T-helper 2 cell (primary cell): Measurements from ENCODE around the gene SMAD6.

ENCODE experiments used
- DNase-seq, 5 experiments: peaks; one replicate each; pipeline versions ENCODE4 v3.0.0 to v3.0.0-alpha.2; 2012 to 2022

Gene SMAD6

DNA sequence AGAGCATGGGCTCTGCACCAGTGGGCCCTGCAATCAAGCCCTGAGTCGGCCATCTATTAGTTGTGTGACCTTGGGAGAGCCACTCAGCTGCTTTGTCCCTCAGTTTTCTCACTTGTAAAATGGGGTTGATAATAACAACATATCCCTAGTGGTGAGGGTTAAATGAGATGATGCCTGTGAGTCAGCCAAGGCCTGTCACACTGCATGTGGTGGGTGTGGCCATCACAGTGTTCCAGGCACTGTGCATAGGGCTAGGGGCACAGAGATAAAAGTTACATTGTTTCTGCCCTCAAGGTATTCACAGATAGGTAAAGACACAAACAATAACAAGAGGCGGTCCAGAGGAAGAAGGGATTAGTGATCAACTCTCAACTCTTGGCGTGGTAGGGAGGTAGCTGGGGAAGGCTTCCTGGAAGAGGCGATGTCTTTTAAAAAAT is 19.5 kb downstream of the SMAD6 start:
- DNase-seq = no peak

DNA sequence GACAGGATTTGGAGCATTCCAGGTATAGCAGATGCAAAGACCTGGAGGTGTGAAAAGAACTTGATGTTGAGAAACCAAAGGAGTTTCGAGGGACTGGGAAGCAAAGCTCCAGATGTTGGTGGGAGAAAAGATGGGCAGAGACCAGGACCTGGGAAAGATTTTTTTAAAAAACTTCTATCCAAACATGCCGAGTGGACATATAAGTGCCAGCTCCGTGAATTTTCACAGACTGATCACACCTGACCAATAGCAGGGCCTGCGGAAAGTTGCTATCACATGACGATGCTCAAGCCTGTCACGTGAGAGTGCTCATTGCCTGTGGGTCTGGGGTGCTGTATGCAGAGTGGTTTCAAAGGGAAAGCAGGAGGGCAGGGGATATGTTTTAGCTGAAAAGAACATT is 19.9 kb downstream of the SMAD6 start:
- DNase-seq = no peak

DNA sequence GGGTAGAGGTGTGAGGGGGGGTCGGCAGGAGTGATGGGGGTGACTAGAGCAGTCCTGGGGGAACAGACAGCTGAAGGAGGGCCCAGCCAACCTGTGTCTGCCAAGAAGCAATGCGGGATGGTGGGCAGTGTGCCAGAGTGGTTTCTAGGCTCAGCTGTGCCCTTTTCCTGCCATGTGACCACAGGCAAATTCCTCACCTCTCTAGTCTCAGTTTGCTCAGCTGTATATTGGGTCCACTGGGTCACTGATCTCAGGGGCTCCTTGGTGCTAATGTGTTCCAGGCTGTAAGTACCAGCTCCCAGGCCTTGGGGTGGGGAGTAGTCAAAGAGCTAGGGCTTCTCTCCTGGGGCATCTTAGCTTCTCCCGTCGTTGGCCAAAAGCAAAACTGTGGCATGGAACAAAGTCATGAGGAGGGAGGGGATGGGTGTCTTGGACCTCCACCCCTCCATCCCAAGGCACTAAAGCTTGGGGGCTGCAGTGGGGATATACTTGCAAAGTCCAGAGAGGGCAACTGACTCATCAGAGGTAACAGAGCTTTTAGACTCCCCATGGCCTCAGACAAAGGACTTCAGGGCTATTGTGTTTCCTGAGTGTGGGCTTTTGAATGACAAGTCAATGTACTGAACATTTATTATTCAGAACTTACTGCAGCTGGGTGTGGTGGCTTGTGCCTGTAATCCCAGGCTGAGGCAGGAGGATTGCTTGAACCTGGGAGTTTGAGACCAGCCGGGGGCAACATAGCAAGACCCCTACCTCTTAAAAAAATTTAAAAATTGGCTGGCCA is 20.9 kb downstream of the SMAD6 start:
- DNase-seq = no peak

DNA sequence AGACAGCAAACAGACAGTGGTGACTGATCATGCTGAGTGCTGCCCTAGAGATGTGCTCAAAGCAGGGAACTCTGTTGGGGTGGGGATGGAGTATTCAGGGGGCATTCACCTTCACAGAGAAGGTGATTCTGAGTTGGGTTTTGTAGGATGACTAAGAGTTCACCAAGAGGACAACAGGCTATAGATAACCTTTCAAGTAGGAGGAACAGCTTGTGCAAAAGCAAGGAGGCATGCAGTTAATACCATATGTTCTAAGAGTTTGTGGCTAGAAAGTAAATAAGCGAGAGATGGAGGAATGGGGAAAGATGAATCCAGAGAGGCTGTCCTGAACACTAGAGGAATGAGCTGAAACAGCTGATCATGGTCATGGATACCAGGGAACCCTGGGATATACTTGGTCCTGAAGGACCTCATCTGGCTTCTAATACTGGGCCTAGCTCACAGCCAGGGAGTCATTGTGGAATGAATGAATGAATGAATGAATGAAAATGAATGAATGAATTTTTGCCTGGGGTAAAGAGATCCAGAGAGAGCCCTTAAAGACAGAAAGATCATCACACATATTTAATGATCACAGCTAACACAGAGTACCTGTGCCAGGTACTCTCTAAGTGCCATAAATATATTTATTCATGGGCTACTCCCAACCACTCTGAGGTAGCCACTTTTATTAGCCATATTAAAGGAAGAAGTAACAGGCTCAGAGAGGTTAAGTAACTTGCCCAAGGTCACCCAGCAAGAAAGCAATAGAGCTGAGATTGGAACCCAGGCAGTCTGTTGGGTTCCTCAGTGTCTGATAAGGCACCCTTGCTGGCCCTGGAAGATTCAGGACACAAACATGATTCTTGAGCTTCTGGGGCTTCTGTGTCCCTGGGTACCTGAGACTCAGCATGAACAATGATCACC is 22.0 kb downstream of the SMAD6 start:
- DNase-seq = no peak

DNA sequence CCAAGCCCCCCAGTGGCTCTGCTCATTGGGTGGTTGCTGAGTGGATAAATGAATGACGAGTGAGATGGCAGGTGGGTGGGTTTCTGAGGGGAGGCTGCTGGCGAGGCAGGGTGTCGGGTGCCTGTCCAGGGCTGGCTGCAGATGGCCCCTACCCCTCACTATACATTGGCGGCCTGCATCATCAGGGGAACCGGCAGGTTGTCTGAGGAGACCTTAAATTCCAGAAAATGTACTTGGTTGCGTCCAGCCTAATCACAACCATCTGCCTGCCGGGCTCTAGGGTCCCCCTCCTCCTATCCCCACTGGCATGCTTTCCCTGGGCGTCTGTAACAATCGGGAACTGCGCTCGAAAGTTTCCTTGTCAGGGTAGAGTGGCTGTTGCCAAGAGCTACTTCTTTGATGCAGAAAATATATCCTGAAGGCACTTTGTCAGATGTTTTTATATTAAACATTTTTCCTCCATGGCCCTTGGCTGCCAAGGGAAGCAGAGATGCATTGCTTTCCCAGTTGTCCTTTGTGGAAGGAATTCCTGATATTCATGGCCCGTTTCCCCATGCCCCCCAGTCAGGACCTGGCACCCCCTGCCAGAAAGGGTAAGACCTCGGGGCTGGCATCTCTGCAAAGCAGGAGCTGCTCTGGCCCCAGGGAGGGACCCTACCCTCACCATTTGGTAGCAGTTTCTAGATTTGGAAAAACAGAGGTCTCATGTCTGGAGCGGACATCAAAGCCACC is 22.9 kb downstream of the SMAD6 start:
- no peak for DNase-seq

DNA sequence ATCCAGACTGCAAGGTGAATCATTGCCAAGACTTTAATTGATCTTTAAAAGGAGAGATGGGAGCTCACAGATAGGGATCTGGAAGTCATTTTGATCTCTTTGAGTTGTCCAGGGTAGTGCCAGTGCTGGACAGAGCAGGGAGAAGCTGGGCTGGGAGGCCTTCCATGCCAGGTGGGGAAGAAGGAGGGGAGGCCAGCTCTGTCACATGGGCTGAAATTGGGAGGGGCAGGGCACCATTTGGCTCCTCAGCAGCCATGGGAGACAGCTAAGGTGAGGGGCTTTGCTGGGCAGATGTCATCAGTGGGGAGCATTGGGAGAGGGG is 23.4 kb downstream of the SMAD6 start:
- no peak for DNase-seq

DNA sequence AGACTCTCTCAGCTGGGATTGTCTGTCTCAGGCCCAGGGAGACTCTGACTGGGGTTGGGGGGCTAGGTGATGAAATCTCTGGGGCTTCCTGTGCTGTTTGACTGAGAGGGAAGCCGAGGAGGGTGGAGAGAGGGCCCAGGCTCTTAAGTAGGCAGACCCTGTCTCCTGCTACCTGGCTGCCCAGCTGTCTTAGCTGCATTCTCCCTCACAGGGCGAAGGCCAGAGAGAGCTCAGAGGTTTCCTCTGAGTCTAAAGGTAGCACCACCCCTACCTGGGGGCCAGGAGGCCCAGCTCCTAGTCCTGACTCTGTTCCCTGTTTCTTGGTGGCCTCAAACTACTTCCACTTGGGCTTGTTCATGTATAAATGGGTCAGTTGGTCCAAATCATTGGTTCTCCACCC is 24.4 kb downstream of the SMAD6 start:
- no peak for DNase-seq

DNA sequence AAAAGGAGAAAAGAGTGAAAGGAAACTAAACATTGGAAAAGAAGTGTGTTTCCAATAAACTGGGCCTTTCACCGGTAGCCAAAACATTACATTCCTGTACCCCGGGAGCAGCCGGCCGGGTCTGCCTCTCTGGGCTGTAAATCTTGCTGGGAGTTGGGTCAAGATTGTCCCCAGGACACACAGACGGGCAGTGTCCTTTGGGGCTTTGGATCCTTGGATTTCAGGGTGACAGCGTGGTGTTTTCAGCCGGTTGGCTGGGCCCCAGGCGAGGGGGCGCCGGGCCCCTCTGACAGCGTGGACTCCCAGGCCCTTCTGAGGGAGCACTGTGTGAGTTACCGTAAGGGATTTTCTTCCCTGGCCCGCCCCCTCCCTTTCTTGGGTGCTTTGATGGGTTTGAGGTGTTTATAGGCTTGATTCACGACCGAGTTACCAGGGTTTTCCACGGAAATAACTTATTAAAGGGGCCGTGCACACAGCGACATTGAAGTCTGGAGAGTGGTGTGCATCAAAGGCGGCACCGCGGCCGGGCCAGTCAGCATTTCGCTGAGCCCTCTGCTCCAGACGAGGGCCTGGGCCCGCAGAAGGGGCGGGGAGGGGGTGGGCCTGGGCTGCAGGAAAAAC is 27.4 kb downstream of the SMAD6 start:
- DNase-seq = no peak

DNA sequence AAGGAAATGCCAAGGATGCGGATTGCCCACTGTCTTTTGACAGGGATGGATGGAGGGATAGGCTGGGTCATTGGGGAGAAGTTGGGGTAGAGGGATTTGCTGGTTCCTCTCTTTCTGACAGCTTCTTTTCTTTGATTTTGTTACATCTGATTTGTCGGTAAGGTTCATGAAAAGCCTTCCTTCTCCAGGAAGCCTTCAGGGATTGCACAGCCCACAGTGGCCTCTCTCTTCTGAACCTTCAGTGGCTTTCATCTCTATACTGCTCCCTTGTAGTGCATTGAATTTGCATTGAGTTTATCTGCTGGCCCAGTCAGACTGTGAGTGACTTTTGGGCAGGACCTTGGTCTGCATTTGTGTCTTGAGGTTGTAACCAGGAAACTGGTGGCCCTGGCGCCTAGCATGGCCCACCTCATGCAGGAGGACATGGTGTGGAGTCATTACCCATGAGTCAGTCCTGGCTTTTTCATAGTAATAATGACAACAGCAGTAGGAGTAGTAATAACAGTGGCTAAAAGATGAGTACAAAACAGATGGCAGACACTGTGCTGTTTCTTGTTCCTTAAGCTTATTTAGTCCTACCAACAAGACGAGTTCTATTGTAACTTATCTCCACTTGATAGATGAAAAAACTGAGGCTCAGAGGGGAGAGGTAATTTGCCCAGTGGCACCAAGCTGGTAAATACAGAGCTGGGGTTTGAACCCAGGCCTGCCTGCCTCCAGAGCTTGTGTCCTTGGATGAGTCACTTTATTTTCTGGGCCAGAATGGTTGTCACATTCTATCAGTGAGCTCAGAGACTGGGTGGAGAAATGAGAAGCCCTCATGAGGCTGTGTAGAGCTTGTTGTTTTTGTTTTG is 28.4 kb downstream of the SMAD6 start:
- DNase-seq = peak in 1 of 5 experiments; percentile 32

DNA sequence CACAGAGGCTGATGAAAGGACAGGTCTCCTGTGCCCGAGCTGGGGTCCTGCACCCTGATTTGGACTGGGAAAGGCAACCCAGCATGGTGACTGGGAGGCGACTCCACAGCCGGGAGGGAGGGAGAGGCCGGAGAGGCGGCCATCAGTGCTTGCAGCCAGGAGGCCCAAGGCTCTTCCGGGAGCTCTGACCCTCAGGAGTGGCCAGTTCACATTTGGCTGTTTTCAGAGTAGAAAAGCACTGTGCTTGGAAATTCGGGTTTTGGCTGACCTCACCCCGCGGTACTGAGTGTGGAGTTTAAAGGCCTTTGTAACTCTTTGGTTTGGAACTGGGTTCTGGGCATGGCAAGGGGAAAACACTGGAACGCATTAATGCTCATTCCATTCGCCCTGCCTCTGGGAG is 31.9 kb downstream of the SMAD6 start:
- no peak for DNase-seq

DNA sequence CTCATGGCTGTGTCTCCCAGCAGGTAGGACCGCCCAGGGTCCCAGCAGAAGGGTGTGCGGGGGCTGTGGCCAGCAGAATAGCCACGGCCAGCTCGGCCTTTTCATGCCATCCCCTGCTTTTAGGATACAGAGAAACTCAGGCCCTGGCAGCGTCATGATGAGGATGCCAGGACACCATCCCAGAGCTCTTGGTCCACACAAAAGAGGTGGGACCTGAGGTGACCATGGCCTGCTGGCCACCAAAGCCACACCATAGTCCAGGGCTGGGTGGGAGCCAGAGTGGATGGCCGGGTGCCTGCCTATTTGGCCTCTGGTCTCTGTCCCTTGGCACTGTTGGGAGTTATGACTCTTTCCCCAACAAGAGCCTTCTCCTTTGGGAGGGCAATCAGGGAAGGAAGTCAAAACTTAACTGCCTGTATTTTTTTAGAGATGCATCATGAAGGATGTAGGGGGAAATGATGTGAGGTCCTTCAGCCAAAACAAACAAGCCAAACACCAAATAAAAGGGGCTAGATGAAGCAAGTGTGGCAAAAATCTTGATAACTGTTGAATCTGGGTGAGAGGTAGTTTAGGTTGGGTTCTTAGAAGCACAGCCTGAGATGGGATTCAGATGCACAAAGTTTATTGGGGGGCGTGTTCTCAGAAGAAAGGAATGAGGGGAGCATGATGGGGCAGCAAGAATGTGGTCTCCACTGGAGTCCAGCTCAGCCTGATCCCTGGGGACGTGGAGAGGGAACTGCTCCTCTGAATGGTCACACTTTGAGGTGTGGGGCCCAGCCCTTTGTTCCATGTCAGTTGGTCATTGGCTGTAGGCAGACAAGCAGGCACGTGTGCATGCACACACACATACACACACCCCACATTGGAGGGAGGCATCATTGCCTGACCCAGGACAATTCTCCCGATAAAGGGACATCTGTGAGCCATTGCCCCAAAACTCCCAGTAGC is 33.2 kb downstream of the SMAD6 start:
- no peak for DNase-seq

DNA sequence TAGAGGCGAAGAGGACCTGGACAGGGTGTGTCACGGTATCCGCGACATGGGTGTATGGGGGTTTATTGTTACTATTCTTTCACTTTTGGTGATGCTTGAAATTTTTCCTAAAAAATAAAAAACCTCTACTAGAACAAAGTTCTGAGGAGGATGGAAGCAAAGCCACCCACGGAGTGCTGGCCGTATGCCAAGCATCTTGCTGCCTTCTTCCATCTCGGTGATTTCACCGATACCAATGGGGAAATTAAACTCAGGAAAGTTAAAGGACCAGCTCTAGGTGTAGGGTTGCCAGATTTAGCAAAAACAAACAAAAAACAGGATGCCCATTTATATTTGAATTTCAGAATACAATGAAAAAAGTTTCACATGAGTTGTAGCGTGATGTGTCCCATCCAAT is 33.9 kb downstream of the SMAD6 start:
- DNase-seq = no peak

DNA sequence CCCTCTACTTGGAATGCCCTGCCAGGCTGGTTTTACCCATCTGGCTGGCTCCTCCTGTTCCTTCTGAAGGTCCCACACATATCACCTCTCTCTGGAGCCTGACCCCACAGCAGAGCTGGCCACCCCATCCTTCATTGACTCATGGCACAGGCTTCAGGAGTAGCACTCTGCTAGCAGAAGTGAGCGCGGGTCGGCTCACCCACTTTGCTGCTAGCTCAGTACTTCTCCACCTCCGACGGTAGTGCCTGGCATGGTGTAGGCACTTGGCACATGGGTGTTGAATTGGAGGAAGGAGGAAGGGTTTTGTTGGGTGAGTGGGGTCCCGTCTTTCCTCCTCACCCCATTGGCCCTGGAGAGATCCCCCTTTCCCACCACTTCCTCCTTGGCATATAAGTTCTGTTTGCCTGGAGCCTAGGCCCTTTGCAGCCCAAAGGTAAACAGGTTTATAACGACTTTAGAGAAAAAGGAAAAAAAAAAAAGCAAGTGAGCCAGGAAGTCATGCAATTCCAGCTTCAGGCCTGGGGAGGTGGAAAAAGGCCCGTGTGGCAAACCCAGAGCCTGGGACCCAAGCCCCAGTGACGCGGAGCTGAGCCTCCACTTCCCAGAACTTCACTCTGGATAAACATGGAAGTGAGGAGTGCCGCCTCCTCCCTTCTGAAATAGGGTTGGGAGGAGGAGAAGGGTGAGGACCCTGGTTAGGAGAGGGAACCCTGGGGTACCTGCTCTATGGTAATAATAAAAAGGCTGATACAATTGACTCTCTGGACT is 35.4 kb downstream of the SMAD6 start:
- no peak for DNase-seq

DNA sequence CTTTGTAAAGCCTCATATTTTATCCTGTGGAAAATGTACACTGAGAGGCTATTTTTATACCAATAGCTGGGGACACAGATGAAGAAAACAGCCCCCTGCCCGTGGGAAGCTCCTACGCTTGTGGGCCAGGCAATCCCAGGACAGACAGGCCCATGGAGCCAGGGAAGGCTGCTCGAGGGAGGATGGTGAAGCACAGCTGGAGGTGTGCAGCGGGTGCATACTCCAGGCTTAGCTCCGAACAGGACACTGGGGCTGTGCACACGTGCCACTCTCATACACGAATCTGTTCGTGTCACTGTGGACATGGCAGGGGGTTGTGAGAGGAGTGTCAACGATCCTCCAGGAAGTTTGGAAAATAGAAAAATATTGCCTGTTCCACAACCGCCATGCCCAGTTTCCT is 36.1 kb downstream of the SMAD6 start:
- no peak for DNase-seq

DNA sequence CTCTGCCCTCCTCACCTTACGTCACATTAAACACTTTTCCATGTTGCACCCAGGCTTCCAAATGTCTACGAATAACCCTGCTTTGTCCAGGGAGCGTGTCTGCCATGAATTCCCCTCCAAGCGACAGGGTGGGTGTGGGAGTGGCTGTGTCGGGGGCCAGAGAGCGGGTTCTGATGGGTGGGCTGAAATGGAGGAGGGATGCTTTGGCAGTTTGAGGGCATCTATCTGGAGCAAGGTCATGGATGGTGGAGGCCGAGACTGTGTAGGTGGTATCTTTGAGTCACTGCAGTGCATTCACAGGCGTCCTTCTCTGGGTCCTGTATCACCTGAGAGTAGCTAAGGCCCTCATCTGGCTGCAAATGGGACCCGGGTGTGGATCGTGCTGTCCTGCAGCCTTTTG is 36.6 kb downstream of the SMAD6 start:
- DNase-seq = no peak

DNA sequence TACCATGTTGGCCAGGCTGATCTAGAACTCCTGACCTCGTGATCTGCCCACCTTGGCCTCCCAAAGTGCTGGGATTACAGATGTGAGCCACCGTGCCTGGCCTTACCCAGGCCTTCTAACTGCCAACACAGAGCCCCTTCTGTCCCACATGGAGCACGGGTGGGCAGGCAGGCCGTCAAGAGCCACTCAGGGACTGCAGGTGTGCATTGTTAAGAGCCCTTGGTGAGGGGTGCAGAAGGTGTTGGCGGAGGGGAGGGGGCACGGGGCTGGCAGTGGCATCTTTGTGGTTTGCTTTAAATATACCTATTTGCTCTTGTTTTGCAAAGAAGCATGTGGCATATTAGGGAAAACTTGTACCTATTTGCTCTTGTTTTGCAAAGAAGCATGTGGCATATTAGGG is 37.3 kb downstream of the SMAD6 start:
- DNase-seq = no peak

DNA sequence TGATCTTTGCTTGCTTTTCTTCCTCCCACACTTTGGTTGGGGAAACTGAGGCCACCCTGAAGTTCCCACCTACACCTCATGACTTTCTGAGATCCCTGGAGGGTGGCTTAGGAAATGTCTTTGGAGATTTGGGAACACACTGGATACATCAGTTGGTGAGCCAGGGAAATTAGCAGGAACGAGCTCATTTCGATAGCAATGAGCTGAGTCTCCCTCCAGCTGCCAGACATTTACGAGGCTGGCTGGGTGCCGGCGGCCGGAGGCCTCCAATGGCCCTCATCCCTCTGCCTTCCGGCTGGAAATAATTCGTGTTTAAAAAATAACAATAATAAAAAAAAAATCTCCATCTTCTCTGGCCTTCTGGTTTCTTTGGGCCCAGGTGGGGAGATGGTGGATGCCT is 38.8 kb downstream of the SMAD6 start:
- DNase-seq = no peak

DNA sequence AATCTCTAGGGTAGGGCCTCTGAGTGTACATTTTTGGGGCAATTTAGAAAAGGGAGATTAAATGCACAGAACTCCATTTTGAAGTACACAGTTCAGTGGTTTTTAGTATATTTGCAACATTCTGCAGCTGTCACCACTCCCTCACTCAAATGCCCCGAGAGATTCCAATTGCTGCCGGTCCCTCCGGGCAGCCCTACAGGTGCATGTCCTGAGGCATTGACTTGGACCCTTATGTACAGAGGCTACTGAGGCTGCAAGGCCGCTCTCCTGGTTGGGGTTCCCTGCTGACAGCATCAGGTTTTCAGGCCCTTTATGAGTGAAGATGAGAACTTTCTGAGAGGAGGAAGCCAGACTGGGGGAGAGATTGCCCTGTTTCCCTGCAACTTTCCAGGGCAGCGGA is 39.6 kb downstream of the SMAD6 start:
- no peak for DNase-seq

DNA sequence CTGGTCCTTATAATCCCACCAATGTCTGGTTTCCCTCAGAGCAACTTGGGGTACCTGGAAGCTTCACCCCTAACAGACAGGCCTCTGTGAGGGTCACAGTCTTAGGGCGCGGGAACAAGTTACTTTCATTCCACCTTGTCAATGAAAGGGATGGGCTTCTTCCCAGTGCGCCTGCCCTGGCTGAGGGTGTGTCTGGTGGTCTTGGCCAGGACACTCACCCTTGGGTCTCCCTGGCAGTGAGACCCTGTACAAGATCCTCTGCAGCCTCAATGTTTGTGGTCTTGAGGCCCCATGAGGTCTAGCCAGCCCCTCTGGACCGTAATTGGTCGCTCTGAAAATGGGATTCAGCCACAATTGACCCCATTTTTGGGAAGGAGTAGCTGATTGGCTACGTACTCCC is 40.2 kb downstream of the SMAD6 start:
- no peak for DNase-seq

DNA sequence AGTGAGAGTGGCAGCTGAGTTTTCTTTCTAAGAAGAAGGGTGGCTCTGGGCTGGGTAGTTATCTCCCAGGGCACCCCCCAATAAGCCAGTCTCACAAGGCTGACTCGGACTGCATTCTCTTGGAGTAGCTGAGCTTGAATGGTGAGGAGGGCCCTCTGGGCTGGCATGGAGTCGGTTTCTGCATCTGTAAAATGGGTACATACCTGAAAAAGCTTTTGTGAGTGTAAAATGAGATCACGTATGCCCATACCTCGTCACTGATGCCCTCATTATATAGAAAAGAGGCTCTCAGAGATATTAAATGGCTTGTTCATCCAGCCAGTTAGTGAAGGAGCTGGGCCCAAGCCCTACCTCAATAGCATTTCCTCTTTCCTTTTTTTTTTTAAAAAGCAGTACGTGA is 41.2 kb downstream of the SMAD6 start:
- no peak for DNase-seq
